Lower lobe of right lung (tissue), 2 donors: ENCODE data around the gene TLX1. TPM values are rescaled to one million over a fixed set of nuclear protein-coding genes. Genes with fewer than 3 reads are reported as not detected.

Experiments used
- ATAC-seq, 2 donors: fragments of 200-7000 bp; cut with Tn5 transposase; one replicate each; pipeline ENCODE4 v1.9.1; 2020 to 2022; ENCODE audit warnings: mild to moderate bottlenecking in 2 of 2, moderate library complexity in 2 of 2
- DNase-seq: peaks from one replicate; pipeline ENCODE4 v3.0.0-alpha.2; 2020
- H3K27ac ChIP-seq: fragments of 200-600 bp; one replicate; pipeline ENCODE4 v1.8.0; 2022
- H3K27me3 ChIP-seq: fragments of 200-600 bp; one replicate; pipeline ENCODE4 v1.8.0; 2022; ENCODE audit warnings: low read depth
- H3K36me3 ChIP-seq: fragments of 200-600 bp; one replicate; pipeline ENCODE4 v1.8.0; 2022; ENCODE audit warnings: mild to moderate bottlenecking
- H3K4me1 ChIP-seq: fragments of 200-600 bp; one replicate; pipeline ENCODE4 v1.8.0; 2022
- H3K4me3 ChIP-seq: fragments of 200-600 bp; one replicate; pipeline ENCODE4 v1.8.0; 2022; ENCODE audit warnings: mild to moderate bottlenecking
- H3K9me3 ChIP-seq: fragments of 200-600 bp; one replicate; pipeline ENCODE4 v1.8.0; 2022
- intact Hi-C: fragments of 100-400 bp; cut with DNase I; formaldehyde crosslinking; loops from one replicate; pipeline ENCODE4 v1.11.0; 2022
- total RNA-seq: library from RNA; stranded (reverse); fragmentation: NEBNext Ultra II Directional; extraction: Animal tissue kit (Norgen Biotek cat#: 25700); gene quantifications from one replicate; pipeline ENCODE4 v1.2.1, GENCODE V29; 2021
- TF ChIP-seq, protein P1 (sequence below): fragments of 200-600 bp; IDR thresholded peaks from one replicate; pipeline ENCODE4 v1.8.0; 2022; ENCODE audit warnings: antibody characterized with exemption, mild to moderate bottlenecking
- donor health status: DM: no; HTN: yes; CAD: no; lungs with severe emphysema.

Gene TLX1
- total RNA-seq, 1 donor from 2014 or later, result not detected

DNA sequence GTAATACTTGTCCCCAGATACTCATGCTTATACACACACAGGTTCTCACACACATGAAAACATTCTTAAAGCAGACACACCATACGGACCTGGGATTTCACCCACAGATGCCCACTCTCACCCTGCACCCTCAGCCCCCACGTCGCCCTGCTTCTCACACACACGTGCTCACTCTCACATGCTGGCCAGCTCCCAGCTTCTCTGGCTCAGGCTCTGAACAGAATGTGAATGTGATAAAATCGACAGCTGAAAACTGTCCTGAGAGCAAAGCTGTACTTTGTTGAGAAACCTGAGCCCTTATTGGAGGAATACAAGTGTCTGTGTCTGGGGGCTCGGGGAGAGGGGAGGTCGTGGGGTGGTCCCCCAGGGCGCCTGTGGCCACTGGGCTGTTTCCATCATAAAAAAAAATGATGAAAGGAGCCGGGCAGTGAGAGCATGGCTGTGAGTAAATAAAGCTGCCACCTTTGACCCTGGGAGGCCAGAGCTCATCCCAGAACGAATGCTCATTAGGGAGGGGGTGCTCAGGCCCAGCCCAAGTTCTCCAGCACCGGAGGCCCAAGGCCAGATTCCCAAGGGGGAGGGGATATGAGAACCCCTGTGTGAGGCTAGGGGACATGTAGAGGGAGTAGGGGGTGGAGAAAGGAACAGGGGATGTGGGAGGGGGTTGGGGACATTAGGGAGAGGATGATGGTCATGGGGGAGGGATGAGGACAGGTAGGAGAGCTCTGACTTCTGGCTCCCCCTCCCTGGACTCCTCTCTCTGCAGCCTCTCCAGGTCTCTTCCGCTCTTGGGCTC lies 18.1 kb upstream of the TLX1 start:
- DNase-seq, result no peak
- TF ChIP-seq, protein P1, sequence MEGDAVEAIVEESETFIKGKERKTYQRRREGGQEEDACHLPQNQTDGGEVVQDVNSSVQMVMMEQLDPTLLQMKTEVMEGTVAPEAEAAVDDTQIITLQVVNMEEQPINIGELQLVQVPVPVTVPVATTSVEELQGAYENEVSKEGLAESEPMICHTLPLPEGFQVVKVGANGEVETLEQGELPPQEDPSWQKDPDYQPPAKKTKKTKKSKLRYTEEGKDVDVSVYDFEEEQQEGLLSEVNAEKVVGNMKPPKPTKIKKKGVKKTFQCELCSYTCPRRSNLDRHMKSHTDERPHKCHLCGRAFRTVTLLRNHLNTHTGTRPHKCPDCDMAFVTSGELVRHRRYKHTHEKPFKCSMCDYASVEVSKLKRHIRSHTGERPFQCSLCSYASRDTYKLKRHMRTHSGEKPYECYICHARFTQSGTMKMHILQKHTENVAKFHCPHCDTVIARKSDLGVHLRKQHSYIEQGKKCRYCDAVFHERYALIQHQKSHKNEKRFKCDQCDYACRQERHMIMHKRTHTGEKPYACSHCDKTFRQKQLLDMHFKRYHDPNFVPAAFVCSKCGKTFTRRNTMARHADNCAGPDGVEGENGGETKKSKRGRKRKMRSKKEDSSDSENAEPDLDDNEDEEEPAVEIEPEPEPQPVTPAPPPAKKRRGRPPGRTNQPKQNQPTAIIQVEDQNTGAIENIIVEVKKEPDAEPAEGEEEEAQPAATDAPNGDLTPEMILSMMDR, result no peak
- intact Hi-C loops, result no loop called here
- Histone ChIP-seq H3K9me3 (no peaks in the 10 kb centered on the region), H3K4me3 (no peak overlapping the region), H3K4me1 (no peaks in the 10 kb centered on the region), H3K36me3 (no peaks in the 10 kb centered on the region), H3K27me3 (peaks cover 54% of the 10 kb centered on the region), H3K27ac (no peak overlapping the region)
- no peak for ATAC-seq

DNA sequence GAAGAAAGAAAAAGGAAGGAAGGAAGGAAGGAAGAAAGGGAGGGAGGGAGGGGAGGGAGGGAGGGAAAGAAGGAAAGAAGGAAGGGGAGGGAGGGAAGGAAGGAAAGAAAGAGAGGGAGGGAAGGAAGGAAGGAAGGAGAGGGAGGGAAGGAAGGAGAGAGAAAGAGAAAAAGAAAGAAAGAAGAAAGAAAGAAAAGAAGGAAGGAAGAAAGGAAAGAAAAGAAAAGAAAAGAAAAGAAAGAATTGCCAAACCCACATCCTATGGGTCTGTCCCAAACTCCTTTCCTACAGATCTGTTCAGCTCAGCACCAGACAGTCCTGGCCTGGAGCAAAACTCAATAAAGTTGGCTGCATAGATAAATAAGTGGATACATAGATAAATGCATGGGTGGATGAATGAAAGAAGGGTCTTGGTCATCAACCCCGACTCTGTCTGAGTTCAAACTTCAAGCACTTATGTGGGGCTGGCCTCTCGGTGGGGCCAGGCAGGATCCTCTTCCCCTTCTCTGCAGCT lies 17.2 kb upstream of the TLX1 start:
- H3K4me3 ChIP-seq, result no peak overlapping the region
- TF ChIP-seq, protein P1, result no peak
- H3K9me3 ChIP-seq, result no peaks in the 10 kb centered on the region
- DNase-seq (no peak), ATAC-seq (no peak)
- peaks cover 47% of the 10 kb centered on the region for H3K27me3 ChIP-seq
- H3K4me1 ChIP-seq, result no peaks in the 10 kb centered on the region
- no peaks in the 10 kb centered on the region for H3K36me3 ChIP-seq
- intact Hi-C loops, result no loop called here
- no peak overlapping the region for H3K27ac ChIP-seq

DNA sequence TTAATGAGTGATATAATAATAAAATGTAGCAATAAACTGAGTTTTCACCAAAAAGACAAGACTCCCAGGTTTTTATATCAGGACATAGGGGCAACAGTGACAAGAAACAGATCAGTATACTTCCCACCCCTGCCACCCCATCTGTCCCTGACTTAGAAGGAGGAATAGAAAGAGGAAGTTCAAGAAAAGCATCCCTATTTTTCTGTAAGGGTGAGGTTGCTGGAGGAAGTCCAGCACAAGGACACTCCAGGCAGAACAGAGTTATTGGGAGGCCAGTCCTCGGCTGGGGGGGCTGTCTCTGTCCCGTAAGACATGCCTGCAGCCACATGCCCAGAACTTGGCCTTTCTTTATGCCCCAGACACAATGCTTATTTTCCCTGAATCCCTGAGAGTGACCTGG lies 16.5 kb upstream of the TLX1 start:
- Histone ChIP-seq H3K4me1 (no peaks in the 10 kb centered on the region), H3K36me3 (no peaks in the 10 kb centered on the region), H3K27me3 (peaks cover 46% of the 10 kb centered on the region), H3K9me3 (no peaks in the 10 kb centered on the region), H3K27ac (no peak overlapping the region), H3K4me3 (no peak overlapping the region)
- DNase-seq, result no peak
- ATAC-seq, result peak in 1 of 2 donors; percentile 40
- intact Hi-C loops, result no loop called here
- TF ChIP-seq, protein P1, result no peak

DNA sequence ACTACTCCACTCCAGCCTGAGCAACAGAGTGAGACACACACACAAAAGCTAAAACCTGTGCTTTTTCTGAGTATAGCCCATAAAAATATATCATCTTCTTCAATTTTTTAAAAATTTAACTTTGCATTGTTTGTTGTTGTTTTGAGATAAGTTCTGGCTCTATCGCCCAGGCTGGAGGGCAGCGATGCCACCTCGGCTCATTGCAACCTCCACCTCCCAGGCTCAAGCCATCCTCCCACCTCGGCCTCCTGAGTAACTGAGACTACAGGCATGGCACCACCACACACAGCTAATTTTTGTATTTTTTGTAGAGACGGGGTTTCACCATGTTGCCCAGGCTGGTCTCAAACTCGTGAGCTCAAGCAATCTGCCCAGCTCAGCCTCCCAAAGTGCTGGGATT lies 14.3 kb upstream of the TLX1 start:
- DNase-seq (no peak), ATAC-seq (no peak)
- intact Hi-C loops, result no loop called here
- Histone ChIP-seq H3K4me3 (no peak overlapping the region), H3K27me3 (peaks cover 62% of the 10 kb centered on the region), H3K36me3 (no peaks in the 10 kb centered on the region), H3K4me1 (peaks cover 14% of the 10 kb centered on the region), H3K27ac (no peak overlapping the region), H3K9me3 (no peaks in the 10 kb centered on the region)
- TF ChIP-seq, protein P1, result no peak

DNA sequence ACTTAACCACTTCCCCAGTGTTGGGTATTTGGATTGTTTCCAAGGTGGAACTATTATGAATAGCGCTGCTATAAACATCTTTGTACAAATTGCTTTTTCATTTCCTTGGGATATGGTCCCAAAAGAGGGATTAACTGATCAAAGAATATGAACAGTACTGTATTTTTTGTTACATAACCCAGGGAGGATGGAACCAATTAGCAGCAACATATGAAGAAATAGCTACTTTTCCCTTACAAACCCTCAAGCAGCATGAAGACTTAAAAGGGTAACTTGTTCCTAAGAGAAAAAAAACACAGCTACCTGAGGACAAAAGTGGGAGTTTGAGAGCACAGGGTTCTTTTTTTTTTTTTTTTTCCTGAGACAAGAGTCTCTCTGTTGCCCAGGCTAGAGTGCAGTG lies 13.1 kb upstream of the TLX1 start:
- Histone ChIP-seq H3K4me3 (no peak overlapping the region), H3K4me1 (peaks cover 22% of the 10 kb centered on the region), H3K9me3 (no peaks in the 10 kb centered on the region), H3K27me3 (peaks cover 65% of the 10 kb centered on the region), H3K36me3 (no peaks in the 10 kb centered on the region), H3K27ac (no peak overlapping the region)
- TF ChIP-seq, protein P1, result no peak
- no peak for ATAC-seq
- intact Hi-C loops, result no loop called here
- no peak for DNase-seq
